MM.1S (cell line): Measurements from ENCODE around the gene PCBP1.

Experiments
- DNase-seq: peaks from one replicate; pipeline ENCODE4 v3.0.0-alpha.2; 2015
- H2AFZ ChIP-seq: fragments of 300-600 bp; sonication (generic); 2 replicates; pipeline ENCODE4 v1.6.0; 2016; ENCODE audit warnings: antibody characterized with exemption, low read length
- H3F3A ChIP-seq: fragments of 300-600 bp; sonication (generic); 2 replicates; pipeline ENCODE4 v1.6.1; 2016; ENCODE audit warnings: mild to moderate bottlenecking, antibody characterized with exemption, low read length, moderate library complexity, mixed read lengths; ENCODE audit not compliant: insufficient read depth
- H3K27ac ChIP-seq: fragments of 300-600 bp; sonication (generic); 2 replicates; pipeline ENCODE4 v1.5.1; 2016; ENCODE audit warnings: mild to moderate bottlenecking, low read length
- H3K27me3 ChIP-seq: fragments of 300-600 bp; sonication (generic); replicated peaks from 2 replicates; pipeline ENCODE4 v1.6.0; 2016; ENCODE audit warnings: low read length; ENCODE audit not compliant: insufficient read depth
- H3K36me3 ChIP-seq: fragments of 300-600 bp; sonication (generic); replicated peaks from 2 replicates; pipeline ENCODE4 v1.6.1; 2016; ENCODE audit warnings: mild to moderate bottlenecking, low read length, mixed read lengths; ENCODE audit not compliant: insufficient read depth
- H3K4me1 ChIP-seq: fragments of 300-600 bp; sonication (generic); 2 replicates; pipeline ENCODE4 v1.6.1; 2016; ENCODE audit warnings: low read length, mixed read lengths
- H3K4me2 ChIP-seq: fragments of 300-600 bp; sonication (generic); 2 replicates; pipeline ENCODE4 v1.6.0; 2016; ENCODE audit warnings: low read depth, low read length
- H3K4me3 ChIP-seq: fragments of 300-600 bp; sonication (generic); 2 replicates; pipeline ENCODE4 v1.5.1; 2016; ENCODE audit warnings: low read length, mixed read lengths
- H3K79me2 ChIP-seq: fragments of 300-600 bp; sonication (generic); 2 replicates; pipeline ENCODE4 v1.6.1; 2016; ENCODE audit warnings: mixed run types, low read length, mixed read lengths
- H3K9ac ChIP-seq: fragments of 300-600 bp; sonication (generic); 2 replicates; pipeline ENCODE4 v1.6.1; 2016; ENCODE audit warnings: low read length, mixed read lengths
- H3K9me2 ChIP-seq: fragments of 300-600 bp; sonication (generic); replicated peaks from 2 replicates; pipeline ENCODE4 v1.6.1; 2016; ENCODE audit warnings: mild to moderate bottlenecking, low read length, mixed read lengths; ENCODE audit not compliant: insufficient read depth
- H3K9me3 ChIP-seq: fragments of 300-600 bp; sonication (generic); replicated peaks from 2 replicates; pipeline ENCODE4 v1.6.1; 2016; ENCODE audit warnings: mild to moderate bottlenecking, low read length, mixed read lengths; ENCODE audit not compliant: insufficient read depth
- H4K20me1 ChIP-seq: fragments of 300-600 bp; sonication (generic); 2 replicates; pipeline ENCODE4 v1.6.1; 2016; ENCODE audit warnings: mild to moderate bottlenecking, low read length, moderate library complexity, mixed read lengths; ENCODE audit not compliant: insufficient read depth
- CTCF ChIP-seq: fragments of 300-600 bp; sonication (generic); IDR thresholded peaks from 2 replicates; pipeline ENCODE4 v1.5.1; 2016; ENCODE audit warnings: antibody characterized with exemption, low read length, mixed read lengths
- EZH2 ChIP-seq: fragments of 300-600 bp; sonication (generic); optimal IDR thresholded peaks from 2 replicates; pipeline ENCODE3; 2017; ENCODE audit warnings: low read depth, mild to moderate bottlenecking, antibody characterized with exemption, low read length, mixed read lengths
- EZH2phosphoT487 ChIP-seq: fragments of 300-600 bp; sonication (generic); IDR thresholded peaks from 2 replicates; pipeline ENCODE4 v1.6.1; 2018; ENCODE audit warnings: antibody characterized with exemption, low read length

The PCBP1 gene

DNA sequence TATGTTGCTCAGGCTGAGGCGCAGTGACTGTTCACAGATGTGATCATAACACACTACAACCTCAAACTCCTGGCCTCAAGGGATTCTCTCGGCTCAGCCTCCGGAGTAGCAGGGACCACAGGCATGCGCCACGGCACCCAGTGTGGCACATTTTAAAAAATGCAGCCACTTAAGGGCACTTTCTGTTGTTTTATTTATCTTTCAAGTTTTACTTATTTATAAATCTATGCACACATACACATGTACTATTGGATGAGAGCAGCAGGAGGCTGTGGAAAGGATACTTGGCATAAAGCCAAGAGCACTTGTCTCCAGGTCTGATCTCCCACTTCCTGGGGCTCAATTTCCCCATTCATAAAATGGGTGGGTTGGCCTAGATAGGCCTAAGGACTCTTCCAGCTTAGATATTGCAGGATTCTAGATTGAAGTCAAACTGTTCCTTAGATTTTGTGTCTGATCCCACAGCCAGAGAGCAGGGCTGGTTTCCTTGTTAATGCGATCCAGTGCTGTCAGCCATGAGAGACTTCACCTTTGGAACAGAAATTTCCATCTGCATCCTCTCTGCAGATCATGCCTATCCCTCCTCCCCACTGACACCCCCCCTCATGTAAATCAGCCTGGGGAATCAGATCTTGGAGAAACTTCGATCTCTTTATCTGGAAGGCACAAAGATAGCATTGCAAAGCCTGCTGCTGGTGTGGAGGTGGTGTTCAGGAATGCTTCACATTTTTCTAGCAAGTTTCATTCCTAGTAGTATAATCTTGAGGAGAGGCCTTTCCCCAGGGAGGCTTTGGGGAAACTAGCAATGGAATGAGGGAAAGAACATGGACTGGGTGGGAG lies 24.7 kb downstream of the PCBP1 start:
- Histone ChIP-seq H2AFZ (no peak overlapping the region), H3K36me3 (no peaks in the 10 kb centered on the region), H3K27me3 (no peaks in the 10 kb centered on the region), H3K79me2 (no peaks in the 10 kb centered on the region), H3K9me3 (no peaks in the 10 kb centered on the region), H3K9ac (no peak overlapping the region), H4K20me1 (no peaks in the 10 kb centered on the region), H3K4me3 (no peak overlapping the region), H3K27ac (no peak overlapping the region), H3K9me2 (no peaks in the 10 kb centered on the region), H3K4me1 (peaks cover 34% of the 10 kb centered on the region), H3F3A (peaks cover 42% of the 10 kb centered on the region), H3K4me2 (no peak overlapping the region)
- no peak for DNase-seq
- TF ChIP-seq CTCF, result no peak
- TF ChIP-seq EZH2, result no peak
- no peak for TF ChIP-seq EZH2phosphoT487

GRCh38 chr2:70113359-70114070 lies 26.2 kb downstream of the PCBP1 start:
- H3K4me2 ChIP-seq, result no peak overlapping the region
- no peaks in the 10 kb centered on the region for H3K9me2 ChIP-seq
- TF ChIP-seq CTCF, result no peak
- TF ChIP-seq EZH2, result no peak
- no peak for TF ChIP-seq EZH2phosphoT487
- H3K4me3 ChIP-seq, result no peak overlapping the region
- H3F3A ChIP-seq, result peaks cover 41% of the 10 kb centered on the region
- H3K9ac ChIP-seq, result no peak overlapping the region
- no peaks in the 10 kb centered on the region for H3K27me3 ChIP-seq
- H3K79me2 ChIP-seq, result no peaks in the 10 kb centered on the region
- H3K27ac ChIP-seq, result no peak overlapping the region
- no peak overlapping the region for H2AFZ ChIP-seq
- H3K36me3 ChIP-seq, result no peaks in the 10 kb centered on the region
- peaks cover 34% of the 10 kb centered on the region for H3K4me1 ChIP-seq
- H3K9me3 ChIP-seq, result no peaks in the 10 kb centered on the region
- DNase-seq, result no peak
- no peaks in the 10 kb centered on the region for H4K20me1 ChIP-seq

GRCh38 chr2:70115646-70116442 lies 28.6 kb downstream of the PCBP1 start:
- no peaks in the 10 kb centered on the region for H3K9me3 ChIP-seq
- H3K27ac ChIP-seq, result peak overlapping the region; percentile 94
- H3K9me2 ChIP-seq, result no peaks in the 10 kb centered on the region
- DNase-seq, result peak; percentile 69
- peak overlapping the region; percentile 80 for H2AFZ ChIP-seq
- no peaks in the 10 kb centered on the region for H3K27me3 ChIP-seq
- no peaks in the 10 kb centered on the region for H4K20me1 ChIP-seq
- H3K79me2 ChIP-seq, result no peaks in the 10 kb centered on the region
- peaks cover 35% of the 10 kb centered on the region for H3K4me1 ChIP-seq
- H3K9ac ChIP-seq, result peak overlapping the region; percentile 66
- H3K4me3 ChIP-seq, result peak overlapping the region; percentile 52
- peaks cover 30% of the 10 kb centered on the region for H3F3A ChIP-seq
- peak overlapping the region; percentile 91 for H3K4me2 ChIP-seq
- TF ChIP-seq EZH2, result no peak
- no peak for TF ChIP-seq EZH2phosphoT487
- TF ChIP-seq CTCF, result no peak
- H3K36me3 ChIP-seq, result no peaks in the 10 kb centered on the region
